ENCODE measurements around the gene SLC1A7.

Gene SLC1A7

DNA sequence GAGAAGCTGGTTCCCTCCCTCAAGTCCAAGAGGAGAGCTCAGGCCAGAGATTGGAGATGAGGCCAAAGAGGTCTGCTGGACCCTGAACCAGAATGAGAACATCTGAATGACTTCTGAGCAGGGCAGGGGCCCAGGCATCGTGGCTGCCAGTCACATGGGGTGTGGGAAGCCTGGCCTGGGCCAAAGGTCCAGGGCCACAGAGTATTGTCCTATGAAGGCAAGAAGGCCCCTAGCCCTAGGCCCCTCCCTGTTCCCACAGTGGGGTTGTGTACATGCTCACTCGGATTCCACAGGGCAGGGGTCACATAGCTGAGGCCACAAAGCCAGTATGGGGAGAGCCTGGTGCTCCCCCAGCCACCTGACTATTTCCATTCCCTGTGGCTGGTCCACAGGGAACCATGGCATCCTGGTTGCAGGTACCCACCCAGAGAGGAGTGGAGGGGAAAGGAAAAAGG is 18.5 kb upstream of the SLC1A7 start:
- DNase-seq (ENCODE audit: extremely low read depth in 1 of 2, low read depth in 1 of 2): no peak

DNA sequence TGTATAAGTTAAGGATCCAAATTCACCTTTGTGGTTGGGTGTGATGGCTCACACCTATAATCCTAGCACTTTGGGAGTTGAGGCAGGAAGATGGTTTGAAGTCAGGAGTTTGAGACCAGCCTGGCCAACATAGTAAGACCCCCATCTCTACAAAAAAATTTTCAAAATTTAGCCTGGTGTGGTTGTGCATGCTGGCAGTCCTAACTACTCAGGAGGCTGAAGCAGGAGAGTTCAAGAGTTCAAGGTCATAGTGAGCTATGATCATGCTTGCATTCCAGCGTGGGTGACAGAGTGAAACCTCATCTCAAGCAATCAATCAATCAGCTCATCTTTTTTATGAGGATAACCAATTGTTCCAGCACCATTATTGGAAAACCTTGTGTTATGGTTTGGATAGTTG is 16.5 kb upstream of the SLC1A7 start:
- no peak for DNase-seq (ENCODE audit: extremely low read depth in 1 of 2, low read depth in 1 of 2)

DNA sequence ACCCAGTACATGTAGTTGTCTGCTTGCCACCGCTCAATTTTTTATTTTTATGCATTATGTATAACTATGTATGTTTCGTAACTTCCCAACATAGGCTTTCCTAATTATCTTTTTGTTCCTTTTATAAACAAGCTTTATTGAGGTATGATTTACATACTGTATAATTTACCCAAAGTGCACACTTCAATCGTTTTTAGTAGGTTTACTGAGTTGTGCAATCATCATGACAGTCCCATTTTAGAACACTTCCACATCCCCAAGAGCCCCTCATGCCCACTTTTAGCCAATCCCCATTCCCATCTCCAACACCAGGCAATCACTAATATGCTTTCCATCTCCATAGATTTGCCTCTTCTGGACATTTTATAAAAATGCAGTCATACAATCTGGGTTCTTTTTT is 14.3 kb upstream of the SLC1A7 start:
- no peak for DNase-seq (ENCODE audit: extremely low read depth in 1 of 2, low read depth in 1 of 2)

DNA sequence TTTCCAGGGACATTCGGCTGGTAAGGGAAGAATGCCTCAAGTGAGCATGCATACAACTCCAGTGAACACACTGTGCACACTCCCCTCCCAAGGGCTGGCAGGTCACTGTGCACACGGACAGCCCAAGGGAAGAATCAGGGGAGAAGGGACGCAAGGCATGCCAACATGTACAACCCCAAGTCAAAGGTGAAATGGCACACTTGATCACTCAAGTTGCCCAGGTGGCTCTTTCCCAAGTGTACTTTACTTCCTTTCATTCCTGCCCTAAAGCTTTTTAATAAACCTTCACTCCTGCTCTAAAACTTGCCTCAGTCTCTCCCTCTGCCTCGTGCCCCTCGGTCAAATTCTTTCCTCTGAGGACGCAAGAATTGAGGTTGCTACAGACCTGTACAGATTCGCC is 13.5 kb upstream of the SLC1A7 start:
- no peak for DNase-seq (ENCODE audit: extremely low read depth in 1 of 2, low read depth in 1 of 2)

DNA sequence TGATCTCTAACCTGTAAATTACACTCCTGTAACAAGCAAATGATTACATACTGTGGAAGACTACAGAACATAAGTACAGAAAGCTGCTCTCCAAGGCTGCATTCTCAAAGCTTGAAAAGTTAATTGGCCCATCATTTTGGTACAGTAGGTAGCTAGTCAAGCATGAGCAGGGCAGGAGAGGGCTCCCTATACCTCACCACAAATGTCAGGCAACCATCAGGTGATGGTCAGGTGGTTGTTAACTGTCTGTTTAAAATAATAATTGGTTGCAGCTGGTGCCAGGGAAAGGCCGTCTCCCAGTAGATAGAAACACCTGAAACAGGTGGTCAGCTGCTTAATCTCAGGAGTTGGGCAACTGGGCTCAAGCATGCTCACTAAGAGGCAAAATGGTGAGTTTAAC is 13.1 kb upstream of the SLC1A7 start:
- DNase-seq (ENCODE audit: extremely low read depth in 1 of 2, low read depth in 1 of 2): no peak

DNA sequence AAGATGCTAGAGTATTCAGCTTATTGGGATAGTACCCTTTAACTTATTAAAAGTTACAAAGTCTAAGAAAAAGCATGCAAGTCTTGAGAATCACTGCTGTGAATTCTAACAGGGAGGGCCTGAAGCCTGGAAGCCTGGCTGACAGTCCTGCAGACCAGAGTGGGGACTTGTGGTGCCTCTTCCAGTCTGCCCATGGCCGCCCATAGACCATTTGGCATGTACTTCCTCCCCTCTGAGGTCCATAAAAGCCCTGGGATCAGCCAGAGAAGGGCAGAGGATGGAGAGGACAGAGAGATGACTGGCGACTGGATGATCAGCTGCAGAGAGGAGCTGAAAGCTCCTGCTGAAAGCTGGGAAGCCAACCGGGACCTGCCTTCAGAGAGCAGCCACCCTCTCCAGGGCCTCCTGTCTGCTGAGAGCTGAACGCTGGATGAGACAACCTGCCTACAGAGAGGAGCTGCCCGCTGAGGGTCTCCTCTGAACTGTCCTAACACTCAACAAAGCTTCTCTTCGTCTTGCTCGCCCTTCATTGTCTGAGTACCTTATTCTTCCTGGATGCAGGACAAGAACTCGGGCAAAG is 12.5 kb upstream of the SLC1A7 start:
- DNase-seq (ENCODE audit: extremely low read depth in 1 of 2, low read depth in 1 of 2): no peak

DNA sequence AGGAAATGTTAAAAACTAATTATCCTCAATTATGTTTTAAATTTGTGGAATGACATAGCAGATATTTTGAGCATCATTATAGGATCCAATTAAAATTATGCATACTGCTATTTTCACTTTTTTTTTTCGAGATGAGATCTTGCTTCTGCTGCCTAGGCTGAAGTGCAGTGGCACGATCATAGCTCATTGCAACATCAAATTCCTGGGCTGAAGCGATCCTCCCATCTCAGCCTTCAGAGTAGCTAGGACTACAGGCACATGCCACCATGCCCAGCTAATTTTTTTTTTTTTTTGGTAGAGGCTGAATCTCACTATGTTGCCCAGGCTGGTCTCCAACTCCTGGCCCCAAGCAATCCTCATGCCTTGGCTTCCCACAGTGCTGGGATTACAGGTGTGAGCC is 11.3 kb upstream of the SLC1A7 start:
- no peak for DNase-seq (ENCODE audit: extremely low read depth in 1 of 2, low read depth in 1 of 2)

DNA sequence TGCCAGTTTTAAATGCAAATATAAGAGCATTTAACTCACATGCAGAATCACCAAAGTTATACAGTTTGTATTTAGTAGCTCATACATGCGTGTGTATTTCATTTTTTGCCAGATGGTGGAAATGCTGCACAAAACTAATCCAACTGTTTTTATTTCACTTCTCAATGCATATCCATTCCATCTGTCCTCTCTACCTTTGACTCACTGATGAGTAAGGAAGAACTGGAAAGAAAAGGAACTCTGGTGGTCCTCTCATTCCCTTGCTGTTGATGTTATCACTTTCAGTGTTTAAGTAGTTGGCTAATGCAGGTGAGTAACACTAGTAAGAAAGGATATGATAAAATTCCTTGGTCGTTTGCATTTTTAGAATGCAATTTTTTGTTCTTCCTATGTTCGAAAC is 5.7 kb upstream of the SLC1A7 start:
- no peak for DNase-seq (ENCODE audit: extremely low read depth in 1 of 2, low read depth in 1 of 2)

DNA sequence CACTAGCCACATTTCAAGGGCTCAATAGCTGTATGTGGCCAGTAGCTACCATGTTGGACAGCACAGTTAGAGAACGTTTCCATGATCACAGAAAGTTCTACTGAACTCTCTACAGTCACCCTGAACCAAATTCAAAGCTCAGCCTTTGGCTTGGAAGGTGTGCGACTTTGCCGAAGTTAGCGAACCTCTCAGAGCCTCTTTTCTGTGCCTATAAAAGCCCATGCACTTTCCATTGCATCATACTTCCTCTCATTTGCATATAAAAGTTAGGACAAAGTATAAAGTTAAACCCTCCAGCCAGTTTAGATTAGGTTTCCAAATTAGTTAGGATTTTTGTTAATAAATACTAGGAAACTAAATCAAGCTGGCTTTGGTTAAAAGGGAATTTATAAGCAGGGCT is 4.7 kb upstream of the SLC1A7 start:
- no peak for DNase-seq (ENCODE audit: extremely low read depth in 1 of 2, low read depth in 1 of 2)

DNA sequence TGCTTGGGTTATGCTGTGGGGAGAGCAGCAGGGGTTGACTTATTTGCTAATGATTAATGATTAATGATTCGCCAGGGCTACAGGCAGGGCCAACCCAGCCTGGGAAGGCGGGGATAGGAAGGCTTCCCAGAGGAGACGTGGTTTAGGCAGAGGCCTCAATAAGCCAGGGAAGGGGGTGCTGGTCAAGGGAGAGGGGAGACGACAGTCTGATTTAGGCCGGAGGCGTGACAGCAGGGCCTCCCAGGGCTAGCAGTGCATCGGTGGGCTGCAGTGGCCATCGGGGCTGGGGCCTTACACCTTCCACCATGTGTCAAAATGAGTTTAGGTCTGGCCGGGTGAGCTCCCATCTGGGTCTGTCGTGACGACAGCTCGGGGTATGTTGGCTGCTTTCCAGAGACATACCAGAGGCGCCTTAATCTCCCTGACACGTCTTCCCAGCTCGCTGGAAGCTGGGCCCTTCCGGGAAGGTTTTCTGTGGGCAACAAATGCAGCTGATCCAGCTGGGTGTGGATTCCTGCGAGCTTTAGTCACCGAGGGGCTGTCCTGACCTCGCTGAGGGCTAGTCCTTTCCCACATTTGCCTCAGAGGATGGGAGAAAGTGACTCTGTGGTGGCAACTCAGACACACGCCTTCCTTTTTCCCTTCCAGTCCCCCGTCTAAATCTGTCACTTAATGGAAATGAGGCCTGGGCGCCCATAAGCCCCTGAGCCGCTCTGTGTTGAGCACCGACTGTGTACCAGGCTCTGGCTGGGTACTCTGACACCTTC is 3.7 kb upstream of the SLC1A7 start:
- DNase-seq (ENCODE audit: extremely low read depth in 1 of 2, low read depth in 1 of 2): no peak

DNA sequence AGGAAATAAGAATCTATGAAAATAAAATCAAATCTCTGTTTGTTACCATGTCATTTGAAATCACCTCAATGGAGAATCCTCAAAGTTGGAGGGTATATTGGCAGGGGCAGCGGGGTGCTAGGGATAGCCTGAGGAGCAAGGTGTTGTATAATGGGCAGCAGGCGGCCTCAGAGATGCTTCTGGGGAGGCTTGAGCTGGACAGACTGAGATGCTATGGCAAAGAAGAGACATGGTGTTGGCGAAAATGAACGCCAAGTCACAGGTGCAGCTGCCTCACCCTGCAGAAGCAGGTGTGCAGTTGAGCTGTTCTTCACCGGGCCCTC is 3.1 kb upstream of the SLC1A7 start:
- DNase-seq (ENCODE audit: extremely low read depth in 1 of 2, low read depth in 1 of 2): no peak

DNA sequence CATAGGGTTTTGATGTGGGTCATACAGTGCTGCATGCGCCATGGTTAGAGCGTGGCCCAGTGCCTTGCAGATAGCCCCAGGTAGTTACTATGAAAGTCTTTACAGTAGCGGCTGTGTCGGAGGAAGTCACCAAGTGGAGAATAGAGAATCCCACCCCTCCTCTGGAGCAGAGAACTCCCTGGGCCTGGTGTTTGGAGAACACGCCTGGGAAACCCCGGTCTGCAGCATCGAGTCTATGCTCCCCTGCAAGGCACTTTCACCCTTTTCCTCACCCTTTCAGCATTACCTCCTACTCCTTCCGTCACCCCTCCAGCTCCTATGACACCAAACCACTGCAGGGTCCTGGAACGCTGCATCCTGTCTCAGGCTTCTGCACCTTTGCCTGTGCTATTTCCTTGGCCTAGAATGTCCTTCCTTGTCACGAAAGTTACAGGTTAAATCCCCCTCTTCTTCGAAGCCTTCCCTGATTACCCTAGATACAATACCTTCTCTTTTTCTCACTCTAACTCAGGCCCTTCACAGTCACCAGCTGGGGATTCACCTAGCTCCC is 2.7 kb upstream of the SLC1A7 start:
- no peak for DNase-seq (ENCODE audit: extremely low read depth in 1 of 2, low read depth in 1 of 2)

DNA sequence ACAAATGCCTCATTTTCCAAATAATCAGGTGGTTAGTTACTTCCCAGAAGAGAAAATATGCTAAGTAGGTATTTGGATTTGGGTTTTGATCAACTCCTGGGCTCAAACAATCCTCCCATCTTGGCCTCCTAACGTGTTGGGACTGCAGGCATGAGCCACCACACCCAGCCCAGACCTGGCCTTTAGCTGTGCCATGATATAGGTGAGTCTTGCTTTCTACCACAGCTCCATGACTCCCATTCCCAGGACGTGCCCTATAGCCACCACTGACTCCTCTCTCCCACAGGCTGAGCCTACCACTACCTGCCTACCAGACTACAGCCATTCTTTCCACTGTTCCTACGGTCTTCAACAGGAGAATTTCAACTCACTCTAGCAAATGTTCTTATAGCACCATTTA is 1.8 kb upstream of the SLC1A7 start:
- no peak for DNase-seq (ENCODE audit: extremely low read depth in 1 of 2, low read depth in 1 of 2)

DNA sequence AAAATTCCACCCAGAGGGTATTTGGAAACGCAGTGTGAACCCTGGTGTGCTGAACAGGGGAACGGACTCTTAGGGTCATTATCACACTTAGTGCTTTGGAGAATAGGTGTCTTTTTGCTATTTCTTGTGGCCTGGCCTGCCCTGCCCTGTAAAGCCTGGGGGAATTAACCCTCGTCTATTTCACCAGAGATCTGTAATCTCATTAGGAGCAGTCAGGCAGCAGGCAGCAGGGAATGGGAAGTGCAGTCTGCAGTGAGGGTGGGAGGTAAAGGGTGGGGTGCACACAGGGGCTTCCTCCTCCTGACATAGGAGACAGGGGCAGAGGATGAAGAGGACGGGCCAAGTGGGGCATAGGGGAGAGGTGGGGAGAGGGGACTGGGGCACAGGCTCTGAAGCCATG is 1.1 kb upstream of the SLC1A7 start:
- DNase-seq (ENCODE audit: extremely low read depth in 1 of 2, low read depth in 1 of 2): no peak

DNA sequence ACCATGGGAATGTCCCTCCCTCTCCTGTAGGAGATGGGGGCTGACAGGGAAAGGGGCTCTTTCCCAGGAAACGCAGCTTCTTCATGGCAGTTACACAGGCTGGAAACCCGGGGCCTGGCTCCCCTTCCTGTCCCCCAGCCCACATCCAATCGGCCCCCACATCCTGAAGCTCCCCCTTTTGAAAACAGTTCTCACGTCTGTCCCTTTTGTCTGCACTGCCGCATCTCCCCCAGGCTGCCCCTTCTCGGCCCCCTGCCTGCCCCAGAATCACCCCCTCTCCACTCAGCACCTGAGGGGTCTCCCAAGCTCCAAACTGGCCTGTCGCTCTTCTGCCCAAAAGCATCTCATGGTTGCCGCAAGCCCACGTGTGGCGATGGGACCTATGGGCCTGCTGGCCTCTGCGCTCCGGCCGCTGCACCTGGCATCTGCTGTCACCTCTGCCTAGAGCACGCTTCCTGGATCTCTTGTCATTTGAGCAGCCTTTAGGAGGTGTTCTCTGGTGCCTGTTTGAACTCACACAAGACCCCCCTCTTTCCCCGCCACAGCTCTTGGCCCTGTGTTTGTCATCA is 867 bp downstream of the SLC1A7 start:
- DNase-seq (ENCODE audit: extremely low read depth in 1 of 2, low read depth in 1 of 2): no peak

DNA sequence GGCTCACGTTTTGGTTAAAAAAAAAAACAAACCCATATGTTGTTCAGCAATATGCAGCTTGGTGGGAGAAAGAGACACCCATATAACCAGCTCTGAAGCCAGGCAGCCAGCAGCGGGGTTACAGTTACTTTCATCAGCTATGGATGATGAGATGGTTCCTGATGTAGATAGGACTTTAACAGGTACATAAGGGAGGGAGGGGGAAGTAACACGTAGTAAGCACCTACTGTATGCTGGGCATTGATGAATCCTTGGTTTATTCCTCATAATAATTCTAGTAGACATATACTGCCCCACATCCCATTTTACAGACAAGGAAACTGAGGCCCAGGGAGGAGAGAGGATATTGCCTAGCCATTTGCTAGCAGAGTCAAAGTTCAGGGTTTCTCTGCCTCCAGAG is 2.0 kb downstream of the SLC1A7 start:
- DNase-seq (ENCODE audit: extremely low read depth in 1 of 2, low read depth in 1 of 2): no peak

DNA sequence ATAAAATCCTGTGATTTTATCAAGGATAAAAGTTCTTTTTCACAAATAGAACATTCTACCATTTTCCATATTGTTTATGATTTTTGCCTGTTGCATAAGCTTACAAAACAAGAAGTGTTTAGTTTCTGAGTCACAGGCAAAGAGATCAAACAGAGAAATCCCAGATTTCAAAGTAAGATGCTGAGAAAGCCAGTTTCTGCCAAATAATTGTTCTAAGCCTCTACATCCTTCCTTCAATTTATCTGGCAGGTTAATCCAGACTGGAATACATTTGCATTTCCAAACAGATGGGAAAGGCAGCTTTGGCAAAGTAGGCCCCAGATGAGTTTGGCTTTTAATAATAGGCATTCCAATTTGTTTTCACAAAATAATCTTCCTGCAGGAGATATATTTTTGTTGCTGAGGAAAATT is 2.5 kb downstream of the SLC1A7 start:
- no peak for DNase-seq (ENCODE audit: extremely low read depth in 1 of 2, low read depth in 1 of 2)

DNA sequence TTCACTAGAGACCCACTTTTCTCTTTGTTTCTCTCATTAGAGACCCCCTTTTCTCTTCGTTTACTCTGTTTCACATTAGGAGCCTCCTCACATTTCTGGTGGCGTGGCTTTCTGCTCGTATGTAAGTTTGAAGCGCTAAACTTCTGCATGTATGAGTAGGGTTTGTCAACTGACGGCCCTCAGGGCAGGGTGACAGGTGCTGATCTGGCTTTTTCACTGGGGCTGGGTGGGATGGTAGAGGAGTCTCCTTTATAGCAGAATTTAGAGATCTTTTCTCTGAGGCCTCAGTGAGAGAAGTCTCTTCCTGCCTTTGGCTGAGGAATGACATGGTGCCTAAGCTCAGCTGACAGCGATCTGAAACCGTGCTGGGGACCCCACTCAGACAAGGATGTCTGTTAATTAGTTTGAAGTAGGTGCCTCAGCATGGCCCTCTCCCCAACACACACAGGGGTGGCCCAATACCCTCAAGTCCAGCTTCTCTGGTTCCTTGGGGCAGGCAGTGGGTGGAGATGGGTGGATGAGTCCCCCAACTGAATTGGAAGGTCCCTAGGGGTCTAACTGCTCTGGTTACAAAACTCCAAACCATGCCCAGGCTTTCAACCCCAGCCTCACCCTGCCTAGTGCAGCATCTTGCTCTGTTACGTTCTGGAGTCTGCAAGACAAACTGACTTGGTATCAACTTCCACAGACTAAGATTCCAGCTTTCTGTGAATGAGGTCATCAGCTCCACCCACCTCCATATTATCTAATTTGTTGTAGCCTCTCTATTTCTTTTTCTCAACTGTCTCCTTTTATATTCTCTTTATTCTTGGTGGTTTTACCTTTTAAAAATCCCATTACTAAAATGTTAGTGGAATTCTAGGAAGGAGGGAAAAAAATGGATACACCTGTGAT is 3.2 kb downstream of the SLC1A7 start:
- DNase-seq (ENCODE audit: extremely low read depth in 1 of 2, low read depth in 1 of 2): no peak

DNA sequence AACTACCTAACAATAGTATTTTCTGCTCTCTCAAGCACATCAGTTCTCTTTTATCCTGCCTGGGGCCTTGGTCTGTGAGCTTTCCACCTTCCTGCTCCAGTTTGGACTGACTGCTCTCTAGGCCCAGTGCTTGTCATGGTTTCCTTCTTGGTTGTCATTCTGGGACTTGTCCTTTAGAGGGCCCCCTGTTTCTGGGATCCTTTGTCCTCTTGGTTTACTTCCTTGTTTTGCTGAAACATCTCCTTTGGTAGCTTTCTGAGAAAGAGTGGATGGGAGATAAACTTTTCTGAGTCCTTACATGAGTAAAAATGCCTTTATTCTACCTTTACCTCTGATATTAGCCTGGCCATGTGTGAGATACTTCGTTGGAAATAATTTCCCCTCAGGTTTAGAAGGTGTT is 4.7 kb downstream of the SLC1A7 start:
- DNase-seq (ENCODE audit: extremely low read depth in 1 of 2, low read depth in 1 of 2): no peak

DNA sequence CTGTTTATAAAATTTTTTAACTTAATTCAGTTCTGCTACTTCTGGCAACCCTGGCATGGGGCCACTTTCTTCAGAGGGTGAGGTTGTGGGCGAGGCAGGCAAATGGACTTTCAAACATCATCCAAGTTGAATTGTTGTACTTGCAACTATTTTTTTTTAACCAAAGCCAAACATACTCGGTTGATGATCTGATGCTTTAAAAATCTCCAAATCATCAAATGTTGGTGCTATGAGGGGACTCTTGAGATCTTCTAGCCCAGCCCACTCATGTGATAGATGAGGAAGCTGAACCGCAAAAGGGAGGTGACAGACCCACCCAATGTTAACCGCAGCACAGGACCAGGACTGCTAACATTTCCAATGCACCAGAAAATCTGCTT is 6.7 kb downstream of the SLC1A7 start:
- DNase-seq (ENCODE audit: extremely low read depth in 1 of 2, low read depth in 1 of 2): no peak

DNA sequence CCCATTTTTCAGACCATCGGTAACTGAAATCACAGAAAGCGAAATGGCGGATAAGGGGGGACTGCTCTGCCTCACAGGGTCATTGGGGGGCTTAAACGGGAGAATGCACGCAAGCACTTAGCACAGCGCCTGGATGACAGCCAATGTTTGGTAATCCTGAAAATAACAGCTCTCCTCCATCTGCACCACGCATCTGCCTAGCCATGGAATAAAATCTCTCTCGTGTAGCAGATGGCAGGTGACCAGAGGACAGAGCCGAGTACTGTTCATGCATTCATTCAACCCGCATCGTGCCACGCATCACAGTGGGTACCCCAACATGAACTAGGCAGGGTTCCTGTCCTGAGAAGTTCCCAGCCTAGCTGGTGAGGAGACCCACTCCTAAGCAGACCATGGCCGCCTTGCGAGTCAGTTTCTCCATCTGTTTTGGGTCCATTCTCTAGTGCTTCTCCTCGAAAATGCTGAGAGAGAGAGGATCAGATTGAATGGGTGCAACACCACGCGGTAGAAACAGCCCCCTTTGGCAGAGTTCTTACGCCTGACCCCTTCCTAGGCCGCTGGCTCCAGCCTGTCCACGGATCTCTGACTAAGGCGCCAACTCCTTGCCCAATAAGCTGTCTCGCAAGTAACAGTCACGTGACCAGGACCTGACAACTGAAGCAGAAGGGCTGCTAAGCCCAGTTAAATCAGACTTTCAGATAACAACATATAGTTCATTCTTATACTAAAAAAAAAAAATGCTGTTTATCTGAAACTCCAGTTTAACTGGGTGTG is 7.3 kb downstream of the SLC1A7 start:
- DNase-seq (ENCODE audit: extremely low read depth in 1 of 2, low read depth in 1 of 2): no peak

Measured in activated CD8-positive, alpha-beta memory T cell treated with anti-CD3 and anti-CD28 coated beads for 1 hour (primary cell).